Kidney epithelial cell (primary cell): ENCODE data around the gene CACNG6. TPM values are rescaled to one million over a fixed set of nuclear protein-coding genes. Genes with fewer than 3 reads are reported as not detected.

Experiments
- DNase-seq: peaks from one replicate; pipeline ENCODE4 v3.0.0-alpha.2; 2010; ENCODE audit warnings: low read depth
- H3K27me3 ChIP-seq: 2 replicates; pipeline ENCODE4 v1.6.0; 2011; ENCODE audit warnings: low read length; ENCODE audit not compliant: control insufficient read depth, insufficient read depth
- H3K36me3 ChIP-seq: 2 replicates; pipeline ENCODE4 v1.5.1; 2011; ENCODE audit warnings: low read length; ENCODE audit not compliant: control insufficient read depth, insufficient read depth
- H3K4me3 ChIP-seq: 2 replicates; pipeline ENCODE4 v1.5.1; 2011; ENCODE audit warnings: low read depth, mild to moderate bottlenecking, control low read depth, low read length
- CTCF ChIP-seq: IDR thresholded peaks from 2 replicates; pipeline ENCODE4 v1.5.1; 2011; ENCODE audit warnings: mild to moderate bottlenecking, moderate library complexity, low read length, control low read depth, inconsistent platforms; ENCODE audit not compliant: insufficient read depth, poor library complexity, severe bottlenecking
- total RNA-seq: library from RNA; depleted of rRNA; stranded (reverse); fragments of >200 nt; gene quantifications from 2 replicates; pipeline ENCODE4 v1.2.3, GENCODE V29; 2015

CACNG6 gene
- total RNA-seq, 1 donor from 2014 or later: not detected

- Histone ChIP-seq H3K36me3 (no peaks in the 10 kb centered on the region), H3K27me3 (peaks cover 41% of the 10 kb centered on the region), H3K4me3 (no peak overlapping the region)
- TF ChIP-seq CTCF: no peak
- no peak for DNase-seq
Measured at GRCh38 chr19:53957448-53958167, 33.8 kb upstream of the CACNG6 start.

- Histone ChIP-seq H3K36me3 (no peaks in the 10 kb centered on the region), H3K27me3 (peaks cover 43% of the 10 kb centered on the region), H3K4me3 (no peak overlapping the region)
- TF ChIP-seq CTCF: no peak
- DNase-seq: no peak
Measured at GRCh38 chr19:53958168-53958571, 33.3 kb upstream of the CACNG6 start.

- H3K27me3 ChIP-seq: peaks cover 52% of the 10 kb centered on the region
- no peak for TF ChIP-seq CTCF
- no peak overlapping the region for H3K4me3 ChIP-seq
- DNase-seq: no peak
- no peaks in the 10 kb centered on the region for H3K36me3 ChIP-seq
Measured at GRCh38 chr19:53958823-53959757, 32.3 kb upstream of the CACNG6 start.

- no peak for TF ChIP-seq CTCF
- no peaks in the 10 kb centered on the region for H3K36me3 ChIP-seq
- H3K4me3 ChIP-seq: no peak overlapping the region
- DNase-seq: no peak
- H3K27me3 ChIP-seq: peaks cover 60% of the 10 kb centered on the region
Measured at GRCh38 chr19:53960187-53960586, 31.2 kb upstream of the CACNG6 start.

GRCh38 chr19:53960886-53961285, 30.6 kb upstream of the CACNG6 start:
- Histone ChIP-seq H3K36me3 (no peaks in the 10 kb centered on the region), H3K27me3 (peaks cover 61% of the 10 kb centered on the region), H3K4me3 (no peak overlapping the region)
- DNase-seq: no peak
- no peak for TF ChIP-seq CTCF
